GM21723 (cell line): Measurements from ENCODE around the gene PRIMA1.

ENCODE experiments used
- ATAC-seq: cut with Tn5 transposase; IDR thresholded peaks from one replicate; pipeline ENCODE4 v1.9.1; 2021; ENCODE audit warnings: mild to moderate bottlenecking, moderate library complexity; ENCODE audit not compliant: unreplicated experiment

PRIMA1 gene

DNA sequence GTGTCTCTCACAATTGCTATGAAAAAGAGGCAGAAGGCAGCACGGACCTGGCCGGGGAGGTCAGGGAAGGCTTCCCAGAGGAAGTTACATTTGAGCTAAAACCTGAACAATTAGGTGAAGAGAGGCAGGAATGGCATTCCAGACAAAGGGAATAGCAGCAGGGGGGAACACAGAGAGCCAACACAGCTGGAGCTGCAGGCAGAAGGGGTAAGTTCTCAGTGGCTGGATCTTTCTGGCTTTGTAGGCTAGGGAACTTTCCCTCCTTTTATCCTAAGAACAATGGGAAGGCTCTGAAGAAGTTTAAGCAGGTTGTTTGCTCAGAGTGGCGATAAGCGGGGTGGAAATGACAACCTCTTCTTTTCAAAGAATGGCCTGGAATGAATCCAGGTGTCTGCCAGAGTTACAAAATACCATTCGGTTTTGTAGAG, 100.0 kb downstream of the PRIMA1 start:
- no peak for ATAC-seq

DNA sequence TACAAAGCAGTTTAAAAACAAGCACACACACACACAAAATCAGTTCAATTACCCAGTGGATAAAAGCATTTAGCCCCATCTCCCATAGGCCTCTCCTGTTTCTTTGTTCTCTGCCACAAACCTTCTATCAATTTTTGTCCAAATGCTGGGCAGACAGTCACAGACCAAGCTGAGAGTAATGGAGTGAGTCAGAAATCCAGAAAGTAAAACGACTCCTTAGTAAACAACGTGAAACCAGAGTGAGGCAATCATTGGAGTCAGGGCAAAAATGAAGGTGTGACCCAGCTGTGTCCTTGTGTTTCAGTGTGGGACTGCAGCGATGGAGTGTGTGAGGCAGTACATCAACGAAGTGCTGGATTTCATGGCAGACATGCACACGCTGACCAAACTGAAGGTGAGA, 102.0 kb downstream of the PRIMA1 start:
- no peak for ATAC-seq

- ATAC-seq: no peak
Observed at GRCh38 chr14:93685121-93685895, 103.0 kb downstream of the PRIMA1 start.

DNA sequence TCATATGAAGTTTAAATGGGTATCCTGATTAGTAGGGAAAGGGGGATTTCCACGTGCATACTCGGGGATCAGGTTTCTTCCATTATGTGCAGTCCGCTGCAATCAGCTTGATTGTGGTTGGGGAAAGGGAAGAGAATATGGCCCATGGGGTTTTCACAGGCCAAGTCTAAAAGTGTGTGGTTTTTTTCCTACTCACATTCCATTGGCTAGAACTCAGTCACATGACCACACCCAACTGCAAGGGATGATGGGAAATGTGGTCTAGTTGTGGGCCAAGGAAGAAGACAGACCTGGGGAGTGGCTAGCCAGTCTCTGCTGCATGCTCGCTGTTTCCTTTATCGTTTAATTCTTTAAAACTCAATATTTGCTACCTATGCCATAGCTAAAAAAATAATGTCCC, 105.1 kb downstream of the PRIMA1 start:
- no peak for ATAC-seq

GRCh38 chr14:93682459-93682858, 105.8 kb downstream of the PRIMA1 start:
- ATAC-seq: no peak

- ATAC-seq: no peak
Observed at GRCh38 chr14:93676416-93676958, 111.8 kb downstream of the PRIMA1 start.

- no peak for ATAC-seq
Observed at GRCh38 chr14:93675651-93676050, 112.6 kb downstream of the PRIMA1 start.

DNA sequence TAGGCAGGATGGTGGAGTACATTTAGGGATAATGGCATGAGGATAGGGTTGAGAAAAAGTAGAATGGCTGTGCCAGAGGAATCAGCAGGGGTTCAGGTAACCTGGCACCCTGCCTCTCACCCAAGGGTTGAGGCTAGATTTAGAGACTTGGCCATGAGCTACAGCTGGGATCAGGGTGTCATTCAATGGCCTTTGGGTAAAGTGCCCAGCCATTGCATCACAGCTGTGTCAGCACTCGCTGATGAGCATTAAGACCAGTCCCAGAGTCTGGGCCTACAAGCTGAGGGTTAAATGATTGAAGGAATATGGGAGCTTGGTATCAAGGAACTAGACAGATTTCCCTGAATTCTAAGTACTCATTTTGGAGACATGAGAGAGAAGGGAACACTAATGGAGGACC, 113.9 kb downstream of the PRIMA1 start:
- no peak for ATAC-seq

DNA sequence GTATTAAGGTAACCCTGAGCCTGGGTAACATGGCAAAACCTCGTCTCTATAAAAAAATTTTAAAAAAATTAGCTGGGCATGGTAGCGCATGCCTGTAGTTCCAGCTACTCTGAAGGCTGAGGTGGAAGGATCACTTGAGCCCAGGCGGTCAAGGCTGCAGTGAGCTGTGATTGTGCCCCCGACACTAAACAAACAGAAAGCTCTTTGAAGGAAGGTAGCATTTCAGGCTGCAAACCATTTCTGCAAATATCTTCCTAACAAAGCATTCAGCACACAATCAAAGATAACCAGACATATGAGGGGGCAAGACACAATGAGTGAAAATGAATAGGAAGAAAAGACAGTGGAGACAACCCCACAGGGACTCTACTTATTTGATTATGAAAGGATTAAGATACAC, 118.7 kb downstream of the PRIMA1 start:
- no peak for ATAC-seq
